NCI-H2081 (cell line): ENCODE results near the gene ZNF722.
"Not testable (repeated sequence)": the region's sequence is repeated elsewhere in the genome, so short reads cannot be mapped to it uniquely, and the experiment has no call there.

Experiments
- DNase-seq, 2 experiments: peaks; one replicate each; lab custom pipeline; 2025; lab: John Stamatoyannopoulos, UW

ZNF722 gene

GRCh38 chr7:63998549-63998948, at the start of gene ZNF722:
Gene ZNF722, plus strand, starts transcription at chr7:63998849. Its CDS starts 113 bp downstream, at chr7:63998962.
- DNase-seq: no peak

DNA sequence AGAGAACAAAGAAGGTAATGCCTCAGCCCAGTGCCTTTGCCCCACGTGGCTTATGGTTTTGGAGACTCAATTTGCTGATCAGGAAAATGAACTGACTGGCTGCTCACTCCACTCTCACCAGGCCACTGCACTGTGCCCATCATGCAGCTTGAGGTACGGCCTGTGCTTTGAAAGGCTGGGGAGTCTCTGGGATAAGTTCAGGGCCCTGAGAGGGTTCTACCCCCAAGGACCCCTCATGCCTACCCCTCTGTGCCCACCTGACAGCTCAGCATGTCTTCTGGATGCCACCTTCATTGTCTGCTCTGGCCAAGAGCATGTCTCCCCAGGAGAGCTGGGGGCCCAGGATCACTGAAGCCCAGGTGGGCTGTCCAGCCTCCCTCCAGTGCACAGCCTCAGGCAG, 45.5 kb upstream of the ZNF722 start:
- no peak for DNase-seq

DNA sequence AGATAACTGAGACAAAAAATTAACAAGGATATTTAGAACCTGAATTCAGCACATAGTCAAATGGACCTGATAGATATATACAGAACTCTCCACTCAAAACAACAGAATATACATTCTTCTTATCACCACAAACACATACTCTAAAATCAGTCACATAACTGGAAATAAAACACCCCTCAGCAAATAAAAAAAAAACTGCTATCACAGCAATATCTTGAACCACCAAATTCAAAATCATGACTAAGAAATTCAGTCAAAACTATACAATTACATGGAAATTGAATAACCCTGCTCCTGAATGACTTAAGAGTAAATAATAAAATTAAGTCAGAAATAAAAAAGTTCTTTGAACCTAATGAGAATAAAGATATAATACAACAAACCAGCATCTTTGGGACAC, 30.0 kb upstream of the ZNF722 start:
- DNase-seq: no peak

DNA sequence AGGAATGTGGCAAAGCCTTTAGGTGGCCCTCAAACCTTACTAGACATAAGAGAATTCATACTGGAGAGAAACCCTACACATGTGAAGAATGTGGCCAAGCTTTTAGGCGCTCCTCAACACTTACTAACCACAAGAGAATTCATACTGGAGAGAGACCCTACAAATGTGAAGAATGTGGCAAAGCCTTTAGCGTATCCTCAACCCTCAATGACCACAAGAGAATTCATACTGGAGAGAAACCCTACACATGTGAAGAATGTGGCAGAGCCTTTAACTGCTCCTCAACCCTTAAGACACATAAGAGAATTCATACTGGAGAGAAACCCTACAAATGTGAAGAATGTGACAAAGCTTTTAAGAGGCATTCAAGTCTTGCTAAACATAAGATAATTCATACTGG, 16.8 kb downstream of the ZNF722 start:
- not testable (repeated sequence) for DNase-seq

DNA sequence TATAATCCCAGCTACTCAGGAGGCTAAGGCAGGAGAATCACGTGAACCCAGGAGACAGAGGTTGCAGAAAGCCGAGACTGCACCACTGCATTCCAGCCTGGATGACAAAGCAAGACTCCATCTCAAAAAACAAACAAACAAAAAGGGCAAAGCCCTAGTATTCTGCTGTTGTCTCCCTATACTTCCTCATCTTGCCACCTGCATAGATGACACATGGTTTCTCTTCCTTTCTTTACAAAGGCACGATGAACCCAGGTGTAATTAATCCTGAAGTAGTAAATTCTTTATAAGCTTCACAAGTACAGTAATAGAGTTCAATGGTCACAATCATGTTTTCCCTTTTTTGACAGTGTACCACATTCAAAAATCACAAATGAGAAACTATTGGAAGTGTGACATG, 36.7 kb downstream of the ZNF722 start:
- no peak for DNase-seq

- no peak for DNase-seq
These were observed 38.4 kb downstream of the ZNF722 start for GRCh38 chr7:64037095-64037494.

- DNase-seq: no peak
These were observed 46.8 kb downstream of the ZNF722 start, which contains the start of gene ZNF727 for GRCh38 chr7:64045301-64046040. Gene ZNF727, plus strand, starts transcription at chr7:64045434. Its CDS starts 188 bp downstream, at chr7:64045622.

GRCh38 chr7:64046041-64046389, 47.4 kb downstream of the ZNF722 start:
- no peak for DNase-seq
